ENCODE data around the gene CSMD2. TPM values are rescaled to one million over a fixed set of nuclear protein-coding genes. Genes with fewer than 3 reads are reported as not detected.

Gene CSMD2
- total RNA-seq, 1 experiment from 2014 or later = 0.22 TPM

GRCh38 chr1:33601751-33602150, 563.3 kb downstream of the CSMD2 start:
- Histone ChIP-seq H4K20me1 (ENCODE audit: insufficient read depth) (no peaks in the 10 kb centered on the region), H3K79me2 (ENCODE audit: insufficient read depth, low read length) (no peaks in the 10 kb centered on the region), H3K36me3 (ENCODE audit: control insufficient read depth in 1 of 2, insufficient read depth in 2 of 2, low read length in 2 of 2) (no peaks in the 10 kb centered on the region), H3K4me2 (ENCODE audit: low read length) (no peak overlapping the region), H3K27ac (ENCODE audit: low read depth, low read length) (no peak overlapping the region), H2AFZ (ENCODE audit: low read depth, low read length, poor library complexity, severe bottlenecking) (no peak overlapping the region), H3K9ac (ENCODE audit: low read length) (no peak overlapping the region), H3K4me1 (ENCODE audit: control insufficient read depth in 1 of 2, insufficient read depth in 2 of 2, low read length in 2 of 2) (no peaks in the 10 kb centered on the region), H3K27me3 (ENCODE audit: insufficient read depth, low read length) (peaks cover 7% of the 10 kb centered on the region; the same call in 1 of the 2 replicates), H3K4me3 (replicated peaks in 1 of 2; ENCODE audit: low read depth in 1 of 2, low read length in 2 of 2) (no peak overlapping the region), H3K9me2 (ENCODE audit: insufficient read depth) (no peaks in the 10 kb centered on the region), H3K9me3 (ENCODE audit: control insufficient read depth in 1 of 2, insufficient read depth in 1 of 2, low read depth in 1 of 2, low read length in 2 of 2) (no peaks in the 10 kb centered on the region)
- ChIA-PET CTCF (no interaction called here), POLR2A (no interaction called here), RAD21 (ENCODE audit: low non-redundant PET in 1 of 2, low total read pairs in 2 of 2, uncharacterized antibody in 2 of 2, unreplicated experiment in 2 of 2) (no interaction called here)
- BruUV-seq (replicated peaks) = no TSS peak
- no peak for ATAC-seq
- TF ChIP-seq ELF1 (IDR thresholded peaks at IDR 0.05; ENCODE audit: borderline replicate concordance, low read depth) (no peak), TCF7L2 (IDR thresholded peaks at IDR 0.05; ENCODE audit: borderline replicate concordance, extremely low read depth, insufficient read depth, insufficient read length) (no peak), ZFX (IDR thresholded peaks at IDR 0.05) (no peak), EZH2phosphoT487 (IDR thresholded peaks at IDR 0.05; ENCODE audit: borderline replicate concordance) (no peak), REST (IDR thresholded peaks at IDR 0.05; ENCODE audit: low read depth) (no peak), POLR2A (IDR thresholded peaks at IDR 0.05; ENCODE audit: borderline replicate concordance, extremely low read depth, insufficient read depth, insufficient read length) (no peak)
- DNase-seq (ENCODE audit: low read depth, low spot score) = no peak
- intact Hi-C loops (cut with micrococcal nuclease) = no loop called here
